ENCODE data around the gene BLTP3B.
A peak's percentile ranks its signal among the peaks of the same experiment; 100 is the strongest.

BLTP3B gene

DNA sequence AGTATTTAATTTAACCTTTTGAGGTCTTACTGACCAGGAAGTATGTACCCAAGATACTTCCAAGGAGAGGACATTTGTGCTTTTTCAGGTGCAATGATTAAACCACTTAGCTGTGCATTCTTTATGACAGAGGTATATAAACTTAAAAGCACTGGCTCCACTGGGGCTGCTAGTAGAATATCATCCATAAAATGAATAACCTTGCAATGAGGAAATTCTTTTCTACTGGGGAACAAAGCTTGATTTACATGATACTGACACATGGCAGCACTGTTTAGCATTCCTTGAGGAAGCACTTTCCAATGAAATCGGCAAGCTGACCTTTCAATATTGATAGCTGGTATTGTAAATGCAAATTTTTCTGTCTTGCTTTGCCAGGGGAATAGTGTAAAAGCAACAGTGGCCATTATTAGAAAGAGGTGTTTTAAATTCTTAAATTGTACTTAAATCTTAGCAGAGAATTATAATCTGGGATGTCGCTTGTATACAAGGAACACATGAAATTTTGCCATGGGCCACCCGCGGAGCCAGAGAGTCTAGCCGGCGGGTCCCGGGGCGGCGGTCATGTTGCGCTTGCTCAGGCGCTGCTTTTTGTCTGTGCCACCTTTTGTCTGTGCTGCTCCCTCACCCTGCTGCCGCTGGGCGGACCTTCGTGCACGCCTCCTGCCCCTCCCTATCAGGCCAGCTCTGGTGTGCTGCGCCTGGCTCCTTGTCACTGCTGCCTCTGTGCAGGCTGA lies 20.9 kb upstream of the BLTP3B start:
- DNase-seq = peak; percentile 69

DNA sequence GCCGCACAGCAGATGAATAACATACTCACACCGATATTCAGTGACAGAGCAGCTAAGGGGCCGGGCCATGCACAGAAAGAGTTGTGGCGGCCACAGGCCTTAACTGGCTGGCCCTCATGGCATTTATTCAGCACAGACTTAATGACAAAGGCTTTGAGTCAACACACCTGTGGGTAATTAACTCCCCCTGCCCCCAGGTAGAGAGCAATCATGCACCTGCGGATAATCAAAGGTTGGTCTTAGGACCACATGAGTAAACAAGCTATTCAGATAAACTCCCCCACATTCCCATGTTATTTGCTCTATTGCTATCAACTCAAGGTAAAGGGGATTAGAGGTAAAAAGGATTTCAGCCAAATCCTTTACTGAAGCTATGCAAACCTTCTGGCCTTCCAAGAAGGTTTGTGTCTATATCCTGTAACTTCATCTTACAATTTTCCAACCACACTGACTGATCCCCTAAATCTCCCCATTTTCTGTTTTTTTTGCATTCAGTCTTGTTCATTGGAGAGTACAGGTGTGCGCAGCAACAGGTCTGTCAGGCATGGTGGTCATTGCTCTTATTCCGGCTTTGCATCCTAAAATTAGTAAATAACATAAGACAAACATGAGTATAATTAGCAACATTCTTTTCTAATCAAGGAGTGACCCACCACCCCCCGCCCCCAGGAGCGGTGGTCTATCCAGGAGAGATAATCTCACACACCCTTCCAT lies 16.9 kb upstream of the BLTP3B start:
- no peak for DNase-seq

DNA sequence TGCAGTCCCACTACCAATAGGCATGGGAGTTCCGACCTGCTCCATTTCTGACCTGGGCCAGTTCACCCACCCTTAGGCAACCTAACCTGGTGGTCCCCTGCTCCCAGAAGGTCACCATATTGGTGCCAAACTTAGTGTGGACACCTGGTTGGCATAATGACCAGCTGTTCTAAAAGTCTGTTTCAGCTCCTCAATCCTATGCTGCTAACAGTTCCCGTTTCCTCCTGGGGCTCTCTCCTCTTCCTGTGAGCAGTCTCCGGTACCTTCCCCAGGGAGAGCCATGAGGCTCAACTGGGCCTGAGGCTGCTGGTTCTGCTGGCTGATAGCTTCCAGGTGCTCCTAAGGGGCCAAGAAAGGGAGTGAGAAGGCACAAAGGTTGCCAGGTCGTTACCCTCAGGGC lies 15.9 kb upstream of the BLTP3B start:
- no peak for DNase-seq

DNA sequence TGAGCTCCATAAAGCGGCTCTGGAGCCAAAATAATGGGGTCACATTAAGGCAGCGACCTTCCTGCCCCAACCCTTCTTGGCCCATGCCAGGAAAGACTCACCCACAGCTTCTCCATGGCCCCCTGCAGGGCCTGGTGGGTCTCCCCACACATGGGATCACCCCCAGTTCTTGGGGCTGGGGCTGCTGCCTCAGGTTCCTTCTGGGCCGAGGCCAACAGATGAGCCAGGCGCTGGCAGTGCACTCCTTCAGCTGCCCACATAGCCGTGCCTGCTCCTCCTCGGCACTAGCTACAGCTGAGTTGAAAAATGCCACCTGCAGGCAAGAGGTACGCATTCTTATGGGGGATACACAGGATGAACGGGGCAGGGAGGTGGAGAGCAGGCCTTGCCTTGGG lies 14.8 kb upstream of the BLTP3B start:
- no peak for DNase-seq

DNA sequence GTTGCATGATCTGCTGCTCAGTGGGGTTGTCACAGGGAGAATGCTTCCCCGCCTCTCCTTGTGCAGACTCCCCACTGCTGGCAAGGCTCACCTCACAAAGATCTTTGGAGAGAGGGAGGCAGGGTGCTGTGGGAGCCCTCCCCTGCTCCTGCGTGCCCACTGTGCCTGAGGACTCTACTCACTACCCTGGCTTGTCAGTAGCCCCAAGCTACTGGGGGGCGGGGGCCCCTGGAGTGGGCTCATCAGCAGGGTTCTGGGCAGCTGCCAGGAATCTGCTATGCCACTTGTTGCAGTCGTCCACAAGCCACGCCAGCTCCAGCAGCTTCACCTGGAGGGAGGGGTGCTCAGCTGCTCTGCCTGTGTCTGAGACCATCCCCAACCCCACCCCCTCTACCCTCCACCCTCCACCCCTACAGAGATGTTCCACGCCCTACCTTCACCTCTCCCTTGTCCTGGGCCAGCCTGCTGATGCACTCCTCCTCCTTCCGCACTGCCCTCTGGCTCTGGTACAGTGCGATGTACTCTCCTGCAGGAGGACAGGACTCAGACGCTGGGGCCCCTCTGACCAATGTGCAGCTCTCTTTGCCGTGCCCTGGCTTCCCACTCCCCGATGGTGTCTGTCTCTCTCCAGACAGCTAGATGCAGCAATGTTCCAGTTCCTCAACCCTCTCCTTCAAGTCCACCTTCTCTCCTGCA lies 14.2 kb upstream of the BLTP3B start:
- no peak for DNase-seq

DNA sequence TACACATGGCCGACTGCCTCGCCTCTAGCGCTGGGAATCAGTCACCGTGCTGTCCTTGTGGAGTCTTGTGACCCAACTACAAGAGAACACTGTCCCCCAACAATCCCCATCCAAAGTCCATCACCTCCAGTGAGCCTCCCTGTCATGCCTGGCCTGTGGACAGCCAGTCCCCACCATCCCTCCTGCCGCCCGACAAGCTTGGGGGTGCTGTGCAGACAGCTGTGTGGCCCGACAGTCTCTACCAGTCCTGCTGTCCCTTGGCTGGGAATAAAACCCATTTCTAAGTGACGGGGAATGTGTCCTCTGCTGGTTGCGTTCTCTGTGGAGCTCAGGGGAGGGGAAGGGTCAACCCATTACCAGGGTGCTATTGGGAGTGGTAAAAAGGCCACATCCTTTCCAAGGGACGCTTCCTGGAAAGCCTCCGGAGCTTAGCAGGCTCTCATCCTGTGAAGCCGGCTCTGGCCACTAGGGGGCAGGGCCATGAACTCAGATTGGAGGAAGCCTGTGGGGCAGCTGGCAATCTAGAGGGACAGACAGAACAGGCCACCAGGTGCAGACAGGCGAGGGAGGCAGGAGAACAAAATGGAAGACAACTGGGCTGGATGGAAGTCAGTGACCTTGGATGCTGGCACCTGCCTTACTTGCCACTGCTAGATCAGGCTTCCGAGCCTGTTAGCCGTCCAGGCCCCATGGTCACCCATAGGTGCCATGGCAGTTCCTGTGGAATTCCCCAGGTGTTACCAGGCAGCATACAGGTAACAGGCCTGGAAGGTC lies 12.0 kb upstream of the BLTP3B start:
- DNase-seq = peak; percentile 73

DNA sequence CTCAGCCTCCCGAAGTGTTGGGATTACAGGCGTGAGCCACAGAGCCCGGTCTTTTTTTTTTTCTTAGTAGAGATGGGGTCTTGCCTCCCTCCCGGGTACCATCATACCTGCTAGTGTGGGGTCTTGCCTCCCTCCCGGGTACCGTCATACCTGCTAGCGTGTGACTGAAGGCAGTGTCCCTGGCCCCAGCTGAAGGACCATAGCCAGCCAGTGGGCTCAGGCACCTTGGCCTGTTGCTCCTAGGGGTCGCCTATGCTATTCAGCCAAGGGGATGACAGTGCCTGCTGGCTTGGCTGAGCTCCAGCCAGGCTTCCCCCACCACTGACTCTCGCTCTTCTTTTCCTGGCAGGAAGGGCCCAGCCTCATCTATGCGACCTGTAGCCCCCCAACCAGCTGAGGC lies 10.5 kb upstream of the BLTP3B start:
- no peak for DNase-seq

DNA sequence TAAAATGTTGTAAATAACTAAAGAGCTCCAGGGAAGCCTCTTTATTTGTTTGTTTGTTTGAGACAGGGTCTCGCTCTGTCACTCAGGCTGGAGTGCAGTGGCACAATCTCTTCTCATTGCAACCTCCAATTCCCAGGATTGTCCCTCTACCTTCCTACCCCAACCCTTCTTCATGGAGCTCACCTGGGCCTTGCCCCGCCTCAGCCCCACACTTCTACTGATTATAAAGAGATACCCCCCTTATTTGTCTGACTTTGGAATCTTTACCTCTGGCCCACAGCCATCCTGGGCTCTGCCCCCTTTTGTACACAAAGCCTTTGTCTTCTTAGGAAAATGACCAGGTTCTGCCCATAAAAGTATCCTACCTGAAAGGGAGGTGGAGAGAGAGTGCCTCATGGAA lies 9.1 kb upstream of the BLTP3B start:
- DNase-seq = no peak

DNA sequence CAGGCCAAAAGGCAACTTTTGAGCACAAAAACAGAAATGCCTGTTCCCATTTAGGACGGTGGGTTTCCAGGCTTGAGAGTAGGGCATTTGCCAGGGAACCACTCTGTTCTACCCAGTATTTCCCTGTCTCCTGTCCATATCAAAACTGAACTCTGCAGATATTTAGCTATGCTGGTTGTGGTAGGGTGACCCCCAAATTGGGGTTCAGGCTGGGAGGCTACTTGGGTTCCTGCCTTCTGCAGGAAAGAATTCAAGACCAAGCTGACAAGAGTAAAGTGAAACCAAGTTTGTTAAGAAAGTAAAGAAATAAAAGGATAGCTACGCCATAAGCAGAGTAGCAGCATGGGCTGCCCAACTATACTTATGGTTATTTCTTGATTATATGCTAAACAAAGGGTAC lies 3.6 kb upstream of the BLTP3B start:
- DNase-seq = no peak

DNA sequence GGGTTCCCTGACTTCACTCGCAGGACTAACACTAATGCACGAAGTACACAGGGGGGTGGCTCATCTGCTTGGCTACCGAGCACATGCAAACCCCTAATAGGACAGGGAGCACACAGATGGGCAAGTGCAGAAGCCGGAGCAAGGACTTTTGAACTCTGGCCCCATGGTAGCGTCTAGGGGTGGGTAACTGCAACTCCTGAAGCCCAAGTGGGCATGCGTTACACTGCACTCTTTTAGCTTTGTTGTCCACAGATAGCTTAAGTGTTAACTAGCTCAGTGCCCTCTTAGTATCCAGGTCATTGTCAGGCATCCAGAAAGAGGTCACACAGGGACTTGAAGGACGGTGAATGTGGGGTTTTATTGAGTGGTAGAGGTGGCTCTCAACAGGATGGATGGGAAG lies 3.0 kb upstream of the BLTP3B start:
- no peak for DNase-seq

DNA sequence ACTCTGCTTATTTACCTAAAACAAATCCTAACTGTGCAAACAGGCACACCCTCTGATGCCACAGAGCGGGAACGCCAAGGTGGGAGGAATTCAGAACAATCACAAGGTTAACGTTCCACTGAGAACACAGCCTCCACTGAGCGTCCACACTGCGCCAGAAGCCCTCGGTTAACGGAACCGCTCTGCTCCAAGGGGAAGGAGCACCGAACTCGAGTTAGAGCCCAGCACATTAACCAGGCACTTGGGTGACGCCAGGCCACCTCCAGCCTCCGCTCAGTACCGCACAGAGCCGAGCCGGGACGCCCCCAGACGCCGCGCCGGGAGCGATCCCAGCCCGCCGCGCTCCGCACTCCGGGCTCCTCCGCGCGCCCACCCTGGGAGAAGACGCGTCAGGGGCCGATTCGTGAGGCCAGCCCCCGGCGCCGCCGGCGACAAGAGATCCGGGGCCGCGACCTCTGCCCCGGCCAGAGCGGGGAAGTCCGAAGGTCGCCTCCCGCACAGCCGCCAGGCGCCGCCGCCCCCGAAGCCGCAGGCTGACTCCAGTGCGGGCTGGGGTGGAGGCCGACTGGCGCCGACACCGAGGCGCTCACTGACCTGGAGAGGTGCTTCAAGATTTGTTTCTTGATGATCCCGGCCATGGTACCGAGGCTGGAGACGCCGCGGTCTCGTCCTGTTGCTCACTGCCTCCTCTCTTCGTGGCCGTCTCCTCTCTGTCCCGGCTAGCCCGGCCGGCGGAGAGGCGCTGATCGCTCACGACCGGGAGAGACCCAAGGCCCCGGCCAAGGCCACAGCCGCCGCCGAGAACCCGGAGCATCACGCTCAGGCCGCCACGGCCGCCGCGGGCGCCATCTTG lies 450 bp downstream of the BLTP3B start:
- DNase-seq = no peak

DNA sequence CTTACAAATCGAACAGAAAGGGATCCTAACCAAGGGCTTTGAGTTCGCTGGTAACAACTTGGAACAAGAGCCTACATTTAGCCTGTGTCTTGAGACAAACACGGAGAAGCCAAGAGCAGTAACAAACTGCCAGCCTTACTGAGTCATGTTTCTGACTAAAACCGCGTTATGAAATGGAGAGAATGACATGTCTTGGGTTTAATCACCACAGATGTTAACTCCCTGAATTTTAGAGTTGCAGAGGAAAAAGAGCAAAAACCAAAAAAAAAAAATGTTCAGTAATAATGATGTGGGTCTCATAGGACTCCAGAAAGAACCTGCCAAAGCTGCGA lies 1.0 kb downstream of the BLTP3B start:
- peak; percentile 29 for DNase-seq

DNA sequence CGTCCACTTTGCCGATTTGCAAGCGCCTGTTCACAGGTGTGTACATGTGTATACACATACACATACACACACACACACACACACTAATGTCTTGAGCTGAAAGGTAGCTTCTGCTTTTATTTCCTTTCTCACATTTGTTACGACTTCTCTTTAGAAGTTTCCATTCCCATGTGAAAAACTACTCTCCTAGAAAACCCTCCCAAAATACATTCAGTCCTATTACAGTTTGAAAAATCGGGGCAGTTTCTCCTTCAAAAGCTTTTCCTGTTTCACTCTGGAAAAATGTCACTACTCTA lies 3.9 kb downstream of the BLTP3B start:
- no peak for DNase-seq

DNA sequence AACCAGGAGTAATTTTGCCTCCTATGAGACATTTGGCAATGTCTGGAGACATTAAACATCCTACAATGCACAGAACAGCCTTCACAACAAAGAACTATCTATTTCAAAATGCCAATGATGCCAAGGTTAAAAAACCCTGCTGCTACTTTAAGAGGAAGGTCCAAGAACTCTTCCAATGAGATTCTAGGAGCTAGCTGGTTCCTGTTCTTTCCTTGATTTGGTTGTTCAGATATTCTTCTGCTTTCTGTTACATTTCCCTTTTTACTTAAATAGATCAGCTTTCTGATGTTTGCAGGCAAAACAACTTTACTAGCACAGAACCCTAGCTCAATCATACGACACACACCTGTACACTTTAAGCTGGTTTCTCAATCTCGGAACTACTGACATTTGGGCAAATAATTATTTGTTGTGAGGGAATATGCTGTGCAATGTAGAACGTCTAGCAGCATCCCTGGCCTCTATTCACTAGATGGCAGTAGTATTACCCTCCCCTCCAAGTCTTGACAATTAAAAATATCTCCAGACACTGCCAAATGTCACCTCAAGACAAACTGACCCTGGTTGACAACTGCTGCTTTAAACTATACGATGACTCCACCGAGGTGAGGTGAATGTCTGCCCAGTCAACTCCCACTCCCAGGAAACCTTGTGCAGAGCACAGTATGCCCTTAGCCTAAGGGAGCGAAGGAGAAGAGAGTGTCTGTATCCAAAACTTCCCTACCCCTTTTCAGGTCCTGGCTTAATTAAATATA lies 4.4 kb downstream of the BLTP3B start:
- DNase-seq = peak; percentile 30

DNA sequence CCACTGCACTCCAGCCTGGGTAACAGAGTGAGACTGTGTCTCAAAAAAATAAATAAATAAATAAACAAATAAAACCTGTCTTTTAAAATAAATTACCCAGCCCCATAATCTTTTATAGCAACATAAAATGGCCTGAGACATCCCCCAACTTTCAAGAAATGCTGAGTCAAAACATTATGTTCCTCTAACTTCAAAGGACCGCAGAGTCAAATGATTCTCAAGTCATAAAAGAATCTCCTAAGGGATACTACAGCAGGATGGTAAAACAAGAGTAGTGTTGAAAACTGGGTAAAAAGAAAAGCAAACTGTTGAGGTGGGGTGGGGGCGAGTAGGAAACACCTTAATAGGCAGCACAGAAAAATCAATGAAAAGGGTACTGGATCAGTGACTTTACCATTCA lies 9.5 kb downstream of the BLTP3B start:
- DNase-seq = no peak

DNA sequence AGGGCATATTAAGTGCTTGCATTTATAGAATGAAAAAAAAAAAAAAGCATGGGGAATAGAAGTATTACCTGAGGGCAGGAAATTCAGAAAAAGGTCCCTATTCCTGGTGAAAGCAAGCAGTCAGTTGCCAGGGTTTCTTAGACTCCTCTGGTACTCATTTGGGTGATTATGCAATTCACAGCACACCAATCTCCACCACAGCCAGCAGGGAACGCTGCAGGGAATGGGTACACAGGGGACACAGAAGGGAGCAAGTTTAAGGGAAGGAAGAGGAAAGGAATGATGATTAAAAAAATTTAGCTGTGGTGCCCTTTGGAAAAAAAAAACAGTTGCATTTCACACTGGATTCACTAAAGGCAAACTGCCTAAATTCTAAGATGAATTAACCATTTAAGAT lies 14.2 kb downstream of the BLTP3B start:
- DNase-seq = no peak

DNA sequence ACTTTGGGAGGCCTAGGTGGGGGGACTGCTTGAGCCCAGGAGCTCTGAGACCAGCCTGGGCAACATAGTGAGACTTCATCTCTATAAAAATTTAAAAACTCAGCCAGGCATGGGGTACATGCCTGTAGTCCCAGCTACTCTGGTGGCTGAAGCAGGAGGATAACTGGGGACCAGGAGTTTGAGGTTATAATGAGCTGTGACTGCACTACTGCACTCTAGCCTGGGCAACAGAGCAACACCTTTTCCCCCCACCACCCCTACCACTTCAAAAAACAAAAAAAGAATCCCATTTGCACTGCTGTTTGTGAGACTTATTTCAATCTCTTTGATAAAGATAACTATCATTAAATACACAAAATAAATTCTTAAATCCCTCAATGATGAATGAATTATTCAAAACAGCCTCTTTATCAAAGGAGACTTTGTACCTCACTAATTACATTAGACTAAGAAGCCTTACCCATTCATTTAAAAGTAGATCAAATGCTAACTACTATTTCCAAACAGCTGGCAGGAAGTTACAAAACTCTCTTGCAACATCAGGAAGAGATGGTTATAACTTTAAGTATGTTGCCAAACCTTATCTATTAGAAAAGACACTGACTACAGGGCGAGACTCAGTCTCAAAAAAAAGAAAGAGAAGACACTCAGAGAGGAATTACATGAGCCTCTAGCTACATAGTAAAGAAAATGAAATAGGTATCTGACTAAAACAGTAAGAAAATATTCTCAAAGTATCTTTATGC lies 14.7 kb downstream of the BLTP3B start:
- DNase-seq = no peak

DNA sequence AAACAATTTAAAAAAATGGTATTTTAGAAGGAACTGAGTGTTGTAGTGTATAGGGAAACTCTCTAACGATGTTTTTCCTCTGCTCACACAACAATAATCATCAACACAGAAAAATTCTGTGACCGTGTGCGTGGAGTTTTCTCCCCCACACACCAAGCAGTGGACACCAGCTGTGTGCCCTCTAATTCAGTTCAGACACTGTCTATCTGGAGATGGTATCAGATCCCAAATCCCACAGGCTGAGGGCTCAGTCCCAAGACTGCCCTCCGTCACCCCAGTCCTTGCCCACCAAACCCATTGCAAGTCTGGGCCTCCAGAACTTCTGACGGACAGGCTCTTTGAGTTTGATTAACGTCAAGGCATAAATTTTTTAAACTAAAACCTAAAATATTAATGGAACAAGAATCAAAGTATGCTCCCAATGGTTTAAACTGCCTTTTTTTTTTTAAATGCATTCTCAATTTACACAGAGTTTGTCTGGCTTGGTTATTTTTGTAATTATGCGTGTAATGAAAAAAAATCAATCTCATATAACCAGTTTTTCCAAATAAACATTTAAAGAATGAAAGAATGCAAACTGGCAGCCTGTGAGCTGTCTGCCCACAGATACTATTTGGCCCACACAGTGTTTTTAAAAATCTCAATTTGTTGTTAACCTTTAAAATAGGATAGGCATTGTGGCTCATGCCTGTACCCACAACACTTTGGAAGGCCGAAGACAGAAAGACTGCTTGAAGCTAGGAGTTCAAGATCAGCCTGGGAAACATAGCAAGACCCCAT lies 19.2 kb downstream of the BLTP3B start:
- DNase-seq = no peak

DNA sequence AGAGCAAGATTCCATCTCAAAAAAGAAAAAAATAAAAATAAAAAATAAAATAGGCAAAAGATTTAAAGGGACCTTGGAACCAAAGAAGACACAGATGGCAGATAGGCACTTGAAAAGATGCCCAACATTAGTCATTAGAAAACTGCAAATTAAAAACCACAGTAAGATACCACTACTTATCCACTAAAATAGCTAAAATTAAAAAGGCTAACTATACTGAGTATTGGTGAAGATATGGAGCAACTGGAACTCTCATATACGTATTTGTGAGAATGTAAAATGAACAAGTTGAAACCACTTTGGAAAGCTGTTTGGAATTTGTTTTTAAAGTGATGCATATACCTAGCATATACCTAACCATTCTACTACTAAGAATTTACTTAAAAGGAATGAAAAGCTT lies 22.3 kb downstream of the BLTP3B start:
- DNase-seq = no peak

DNA sequence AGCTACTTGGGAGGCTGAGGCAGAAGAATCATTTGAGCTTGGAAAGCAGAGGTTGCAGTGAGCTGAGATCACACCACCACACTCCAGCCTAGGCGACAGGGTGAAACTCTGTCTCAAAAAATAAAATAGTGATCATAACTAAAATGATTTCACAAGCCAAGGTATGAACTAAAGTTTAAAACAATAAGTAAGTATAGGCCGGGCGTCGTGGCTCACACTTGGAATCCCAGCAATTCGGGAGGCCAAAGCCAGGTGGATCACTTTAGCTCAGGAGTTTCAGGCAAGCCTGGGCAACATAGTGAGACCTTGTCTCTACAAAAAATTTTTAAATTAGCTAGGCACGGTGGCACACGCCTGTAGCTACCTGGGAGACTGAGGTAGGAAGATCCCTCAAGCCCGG lies 27.4 kb downstream of the BLTP3B start:
- no peak for DNase-seq
